ENCODE measurements around the gene PHF24. TPM values are rescaled to one million over a fixed set of nuclear protein-coding genes. Genes with fewer than 3 reads are reported as not detected.

Gene PHF24
- total RNA-seq, 1 donor from 2014 or later = 0.48 TPM

GRCh38 chr9:34984049-34984448 lies 26.0 kb downstream of the PHF24 start:
- ATAC-seq = no peak

DNA sequence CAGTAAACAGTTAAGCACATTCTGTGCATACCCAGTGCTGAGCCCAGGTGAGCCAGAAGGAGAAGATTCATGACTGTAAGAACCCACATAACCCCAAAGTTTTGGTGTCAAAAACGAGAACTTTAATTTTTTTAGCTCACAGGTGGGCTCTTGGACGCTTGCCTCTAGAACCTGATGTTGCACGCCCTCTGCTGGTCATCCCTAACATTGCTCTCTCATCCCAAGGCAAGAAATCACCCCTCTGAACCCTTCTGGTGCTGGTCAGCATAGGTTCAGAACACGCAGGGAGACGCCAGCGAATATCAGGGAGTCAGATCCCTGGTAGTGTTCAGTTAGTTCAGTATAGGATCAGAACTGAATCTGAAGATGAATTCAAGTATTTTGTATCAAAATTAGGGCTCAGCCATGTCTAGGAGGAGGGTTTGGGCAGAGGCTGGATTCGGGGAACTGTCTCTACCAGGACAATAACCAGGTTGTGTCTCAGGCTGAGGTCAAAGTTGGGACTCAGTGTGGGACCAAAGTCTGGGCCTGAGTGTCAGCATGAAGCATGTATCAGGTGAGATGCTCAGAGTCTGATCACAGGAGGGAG lies 27.3 kb downstream of the PHF24 start:
- no peak for ATAC-seq

- no peak for ATAC-seq
These were observed 28.5 kb downstream of the PHF24 start for GRCh38 chr9:34986540-34987047.

DNA sequence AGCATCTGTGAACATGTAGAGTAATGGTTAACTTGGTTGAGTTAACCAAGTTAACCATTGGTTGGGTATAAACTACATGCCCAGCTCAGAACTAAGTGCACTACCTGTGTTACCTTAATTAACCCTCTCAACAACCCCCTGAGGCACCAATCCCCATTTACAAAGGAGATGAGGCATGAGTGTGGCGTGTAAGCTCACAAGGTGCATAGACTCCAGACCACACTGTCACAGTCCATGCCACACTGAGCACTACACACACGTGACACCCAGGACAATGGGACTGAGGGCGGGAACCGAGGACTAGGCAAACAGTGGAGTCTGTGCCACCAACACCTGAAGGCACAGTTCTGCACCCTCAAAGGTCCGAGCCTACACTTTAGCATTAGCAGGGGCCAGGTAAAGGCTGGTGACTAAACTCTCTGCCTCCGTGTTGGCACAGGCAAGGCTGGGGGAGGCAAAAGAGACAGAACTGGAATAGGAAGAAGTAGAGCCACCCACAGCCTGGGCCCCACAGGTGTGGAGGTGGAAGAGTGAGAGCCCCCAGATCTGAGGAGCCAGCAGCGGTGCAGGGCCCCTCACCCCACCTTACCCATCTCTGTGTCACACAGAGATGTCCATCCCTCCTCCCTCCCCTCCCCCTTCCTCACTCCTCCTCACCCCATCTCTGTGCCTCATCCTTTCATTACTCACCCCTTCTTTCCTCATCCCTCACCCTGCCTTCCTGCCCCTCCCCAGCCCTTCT lies 29.2 kb downstream of the PHF24 start:
- no peak for ATAC-seq

GRCh38 chr9:34988218-34989002 lies 30.3 kb downstream of the PHF24 start:
- no peak for ATAC-seq

GRCh38 chr9:34989003-34989945 lies 31.2 kb downstream of the PHF24 start, which contains the start of gene DNAJB5:
Gene DNAJB5 (plus strand): TSS chr9:34989745. CDS start chr9:34990631, 886 bp downstream.
- peak; percentile 92 for ATAC-seq

GRCh38 chr9:34989946-34990635 lies 32.0 kb downstream of the PHF24 start:
- peak; percentile 5 for ATAC-seq

DNA sequence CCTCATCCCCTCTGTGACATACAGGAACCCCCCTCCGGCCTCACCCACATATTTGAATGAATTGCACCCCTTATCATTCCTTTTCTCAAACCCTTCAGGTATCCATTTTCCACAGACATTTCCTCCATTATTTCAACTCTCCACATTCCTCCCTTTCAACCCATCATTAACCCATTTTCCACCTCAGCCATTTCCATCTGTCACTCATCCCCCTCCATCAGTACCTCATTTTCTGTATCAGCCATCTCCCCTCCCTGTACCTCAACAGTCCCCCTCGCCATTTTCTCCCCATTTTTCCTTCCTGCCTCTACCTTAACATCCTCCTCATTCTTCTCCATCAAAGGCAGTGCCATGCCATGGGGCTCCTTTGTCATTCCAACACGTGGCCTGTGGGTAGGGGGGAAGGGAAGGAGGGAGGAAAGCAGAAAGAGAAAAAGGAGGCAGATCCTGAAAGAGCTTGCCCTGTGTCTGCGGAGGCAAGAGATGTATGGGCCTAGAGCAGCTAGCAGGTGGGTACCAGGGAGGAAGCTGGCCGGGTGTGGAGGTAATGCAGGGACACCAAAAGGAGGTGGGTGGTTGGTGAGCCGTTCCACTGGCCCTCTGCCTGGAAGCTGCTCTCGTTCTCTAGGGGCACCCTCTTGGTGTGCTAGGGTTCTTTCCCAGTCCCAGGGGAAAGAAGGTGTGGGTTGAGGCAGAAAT lies 33.0 kb downstream of the PHF24 start:
- no peak for ATAC-seq

GRCh38 chr9:34991607-34992375 lies 33.7 kb downstream of the PHF24 start:
- ATAC-seq = no peak

- no peak for ATAC-seq
These were observed 34.4 kb downstream of the PHF24 start for GRCh38 chr9:34992376-34992951.

- peak; percentile 30 for ATAC-seq
These were observed 35.6 kb downstream of the PHF24 start for GRCh38 chr9:34993502-34994259.

DNA sequence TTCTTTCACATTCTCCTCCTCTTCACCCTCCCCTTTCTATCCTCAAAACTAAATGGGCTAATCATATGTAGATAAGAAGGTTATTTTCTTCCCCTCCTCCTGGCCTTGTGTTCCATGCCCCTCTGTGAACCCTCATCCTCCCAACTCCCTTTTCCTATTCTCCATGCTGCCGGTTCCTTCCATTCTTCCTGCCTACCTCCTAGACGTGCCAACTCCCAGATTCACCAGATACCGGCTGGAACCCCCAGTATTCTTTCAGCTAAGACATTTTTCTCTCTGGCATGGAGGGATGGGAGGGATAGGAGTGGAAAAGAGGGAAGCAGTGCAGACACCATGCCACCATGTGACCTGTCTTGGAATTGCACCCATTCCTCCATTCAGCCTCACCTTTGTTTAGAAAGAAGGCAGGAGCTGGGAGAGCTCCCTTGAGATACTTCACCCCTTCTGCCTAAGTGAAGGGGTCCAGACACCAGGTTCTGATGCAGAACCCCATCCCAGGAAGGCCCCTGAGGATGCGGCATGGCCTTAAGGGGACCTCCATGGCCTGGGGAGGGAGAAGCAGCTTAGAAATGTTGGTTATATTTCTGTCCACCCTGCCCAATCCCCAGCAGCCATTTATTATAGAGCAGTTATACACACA lies 36.3 kb downstream of the PHF24 start:
- ATAC-seq = peak; percentile 22

- ATAC-seq = peak; percentile 82
These were observed 37.0 kb downstream of the PHF24 start for GRCh38 chr9:34994900-34995669.

GRCh38 chr9:34995670-34996060 lies 37.6 kb downstream of the PHF24 start:
- no peak for ATAC-seq

DNA sequence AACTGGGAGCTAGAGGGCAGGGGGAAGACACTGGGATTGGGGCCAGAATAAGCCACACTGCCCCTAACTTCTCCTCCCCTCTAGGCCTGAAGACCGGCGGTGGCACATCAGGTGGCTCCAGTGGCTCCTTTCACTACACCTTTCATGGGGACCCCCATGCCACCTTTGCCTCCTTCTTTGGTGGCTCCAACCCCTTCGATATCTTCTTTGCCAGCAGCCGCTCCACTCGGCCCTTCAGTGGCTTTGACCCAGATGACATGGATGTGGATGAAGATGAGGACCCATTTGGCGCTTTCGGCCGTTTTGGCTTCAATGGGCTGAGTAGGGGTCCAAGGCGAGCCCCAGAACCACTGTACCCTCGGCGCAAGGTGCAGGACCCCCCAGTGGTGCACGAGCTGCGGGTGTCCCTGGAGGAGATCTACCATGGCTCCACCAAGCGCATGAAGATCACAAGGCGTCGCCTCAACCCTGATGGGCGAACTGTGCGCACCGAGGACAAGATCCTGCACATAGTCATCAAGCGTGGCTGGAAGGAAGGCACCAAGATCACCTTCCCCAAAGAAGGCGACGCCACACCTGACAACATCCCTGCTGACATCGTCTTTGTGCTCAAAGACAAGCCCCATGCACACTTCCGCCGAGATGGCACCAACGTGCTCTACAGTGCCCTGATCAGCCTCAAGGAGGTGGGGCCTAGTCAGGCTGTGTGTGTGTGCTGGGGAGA lies 38.3 kb downstream of the PHF24 start:
- ATAC-seq = no peak

- no peak for ATAC-seq
These were observed 38.8 kb downstream of the PHF24 start for GRCh38 chr9:34996905-34997279.

DNA sequence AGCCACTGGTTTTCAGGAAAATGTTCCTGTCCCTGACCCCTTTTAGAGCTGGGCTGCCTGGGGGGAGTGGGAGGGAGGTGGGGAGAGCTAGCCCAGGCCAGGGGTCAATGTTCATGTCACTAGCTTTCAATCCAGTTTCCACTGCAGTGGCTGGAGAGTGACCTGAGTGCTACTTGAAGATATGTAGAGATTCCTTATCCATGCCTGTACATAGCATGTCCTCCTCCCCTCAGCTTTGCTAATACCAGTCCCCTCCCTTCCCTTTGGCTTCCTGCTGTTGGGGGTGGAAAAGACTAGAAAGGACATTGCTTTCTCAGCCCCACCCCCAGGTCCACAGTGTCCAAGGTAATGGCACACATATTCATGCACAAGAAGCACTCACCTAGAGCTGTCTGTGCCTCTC lies 39.3 kb downstream of the PHF24 start:
- ATAC-seq = no peak
